ENCODE results near the gene PRKD2.

GRCh38 chr19:46717716-46718143 lies 816 bp upstream of the PRKD2 start:
- no peak for TF ChIP-seq POLR2A (IDR thresholded peaks at IDR 0.05)
- no peak for TF ChIP-seq CTCF (IDR thresholded peaks at IDR 0.05)

All from heart left ventricle (tissue), 13 donors.